HG03139 (cell line): ENCODE measurements around the gene AUTS2.

Source experiments
- ATAC-seq: cut with Tn5 transposase; IDR thresholded peaks from one replicate; pipeline ENCODE4 v1.9.1; 2021; ENCODE audit not compliant: unreplicated experiment

Gene AUTS2

DNA sequence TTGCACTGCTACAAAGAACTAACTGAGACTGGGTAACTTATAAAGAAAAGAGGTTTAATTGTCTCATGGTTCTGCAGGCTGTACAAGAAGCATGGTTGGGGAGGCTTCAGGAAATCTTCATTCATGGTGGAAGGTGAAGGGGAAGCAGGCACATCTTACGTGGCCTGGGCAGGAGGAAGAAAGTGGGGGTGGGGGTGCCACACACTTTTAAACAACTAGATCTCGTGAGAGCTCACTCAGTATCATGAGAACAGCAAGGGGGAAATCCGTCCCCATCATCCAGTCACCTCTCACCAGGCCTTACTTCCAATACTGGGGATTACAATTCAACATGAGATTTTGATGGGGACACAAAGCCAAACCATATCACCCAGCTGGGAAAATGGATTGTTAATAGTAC, 281.7 kb downstream of the AUTS2 start:
- ATAC-seq: no peak

DNA sequence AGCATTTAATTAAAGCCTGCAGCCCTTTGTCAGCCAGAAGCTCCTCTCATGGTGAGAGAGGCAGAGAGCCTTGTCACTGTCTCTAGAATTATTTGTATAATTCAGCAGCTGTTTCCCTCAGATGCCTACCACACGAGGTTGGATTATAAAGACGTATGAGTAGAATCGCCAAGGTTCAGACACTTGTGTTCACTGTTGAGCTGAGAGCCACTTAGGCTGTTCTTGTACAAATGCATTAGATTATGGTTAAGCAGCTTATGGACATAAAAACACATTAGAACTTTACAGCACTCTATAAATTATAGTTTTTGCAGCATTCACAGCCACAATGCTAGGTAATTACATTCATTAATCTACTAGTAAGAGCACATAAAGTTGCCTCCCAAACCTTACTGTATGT, 282.6 kb downstream of the AUTS2 start:
- no peak for ATAC-seq

DNA sequence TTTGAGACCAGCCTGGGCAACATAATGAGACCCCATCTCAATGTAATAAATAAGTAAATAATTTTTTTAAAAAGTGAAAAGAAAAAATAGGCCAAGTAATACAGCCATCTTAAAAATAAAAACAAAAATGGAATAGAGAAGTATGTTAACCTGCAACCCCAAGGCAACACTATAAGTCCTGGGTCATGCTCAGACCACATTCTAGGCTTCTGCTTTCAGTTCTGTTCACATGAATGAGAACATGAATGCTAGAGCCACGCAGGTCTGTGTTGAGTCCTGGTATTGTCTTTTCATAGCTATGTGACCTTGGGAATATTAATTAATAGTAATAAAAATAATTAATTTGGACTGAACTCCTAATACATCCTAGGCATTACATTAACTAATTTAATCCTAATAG, 284.0 kb downstream of the AUTS2 start:
- no peak for ATAC-seq

- no peak for ATAC-seq
Observed at GRCh38 chr7:69883399-69883891, 285.2 kb downstream of the AUTS2 start.

DNA sequence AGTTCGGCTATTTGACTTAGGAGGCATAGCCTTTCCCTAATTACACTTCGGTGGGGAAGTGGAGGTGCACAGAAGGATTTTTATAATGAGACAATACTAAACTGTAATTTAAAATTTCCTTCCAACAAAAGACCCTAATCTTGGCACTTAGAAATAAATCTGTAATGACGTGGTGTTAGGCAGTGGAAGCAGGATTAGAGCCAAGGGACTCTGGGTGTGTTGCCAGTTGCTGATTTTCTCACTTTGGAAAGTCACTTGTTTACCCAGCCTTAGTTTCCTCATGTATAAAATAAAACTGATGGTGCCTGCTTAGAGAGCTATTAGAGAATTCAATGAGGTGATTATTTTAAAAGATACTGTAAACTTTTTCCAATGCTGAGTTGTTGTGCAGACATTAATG, 287.2 kb downstream of the AUTS2 start:
- no peak for ATAC-seq

- ATAC-seq: no peak
Observed at GRCh38 chr7:69889338-69889975, 291.2 kb downstream of the AUTS2 start.

- no peak for ATAC-seq
Observed at GRCh38 chr7:69889976-69890351, 291.7 kb downstream of the AUTS2 start.

GRCh38 chr7:69892790-69893189, 294.5 kb downstream of the AUTS2 start:
- ATAC-seq: no peak

- ATAC-seq: no peak
Observed at GRCh38 chr7:69893906-69894305, 295.6 kb downstream of the AUTS2 start.

DNA sequence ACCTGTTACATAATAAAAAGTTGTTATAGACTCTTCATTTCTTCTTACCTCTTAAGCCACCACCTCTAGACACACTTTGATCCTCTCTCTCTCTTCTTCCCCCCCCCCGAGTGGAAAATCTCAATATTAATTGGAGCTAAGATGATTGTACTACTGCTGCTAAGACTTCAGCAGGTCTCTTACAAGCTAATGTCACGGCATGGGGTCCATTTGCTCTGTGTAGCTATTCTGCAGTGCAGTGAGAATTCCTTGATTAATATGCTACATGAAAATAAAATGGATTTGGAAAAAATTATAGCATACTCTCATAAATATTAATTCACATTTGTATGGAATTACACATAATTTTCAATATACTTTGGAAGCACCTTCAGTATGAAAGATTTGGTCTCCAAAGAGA, 297.2 kb downstream of the AUTS2 start:
- no peak for ATAC-seq

DNA sequence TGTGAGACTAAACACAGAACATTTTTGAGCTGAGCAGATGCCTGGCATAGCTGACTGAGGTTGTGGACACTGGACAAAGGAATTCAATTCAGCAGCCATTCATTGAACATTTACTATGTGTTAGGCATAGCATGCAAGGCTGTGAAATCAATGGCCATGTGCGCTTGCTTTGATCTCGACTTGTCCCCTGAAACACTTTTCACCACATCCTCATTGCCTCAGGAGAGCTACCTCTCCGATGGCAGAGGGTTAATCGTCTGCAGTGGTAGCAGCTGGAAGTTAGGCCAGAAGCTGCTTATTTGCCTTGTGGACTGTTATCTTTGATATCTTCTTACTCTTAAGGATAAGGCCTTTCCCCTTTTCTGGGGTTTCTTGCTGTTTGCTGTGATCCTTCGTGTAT, 297.8 kb downstream of the AUTS2 start:
- no peak for ATAC-seq

- ATAC-seq: peak; percentile 75
Observed at GRCh38 chr7:69898189-69898588, 299.9 kb downstream of the AUTS2 start.

DNA sequence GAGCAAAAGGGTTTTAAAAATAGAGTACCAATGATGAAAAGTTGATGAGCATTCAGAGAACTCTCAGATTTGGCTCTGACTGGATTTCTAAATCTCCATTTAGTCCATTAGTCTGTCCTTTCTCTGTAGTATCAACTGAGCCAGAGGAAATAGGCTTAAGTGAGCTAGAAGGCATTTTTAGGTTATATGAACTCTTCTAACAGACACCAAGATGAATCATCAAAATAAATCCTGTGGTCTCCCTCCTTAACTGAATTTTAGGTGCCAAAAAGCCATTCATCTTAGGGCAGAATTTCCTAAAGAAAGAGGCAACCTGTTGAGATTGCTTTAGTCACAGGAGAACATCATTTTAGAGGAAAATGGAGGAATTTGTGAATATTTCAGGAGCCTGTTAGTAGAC, 305.1 kb downstream of the AUTS2 start:
- no peak for ATAC-seq

DNA sequence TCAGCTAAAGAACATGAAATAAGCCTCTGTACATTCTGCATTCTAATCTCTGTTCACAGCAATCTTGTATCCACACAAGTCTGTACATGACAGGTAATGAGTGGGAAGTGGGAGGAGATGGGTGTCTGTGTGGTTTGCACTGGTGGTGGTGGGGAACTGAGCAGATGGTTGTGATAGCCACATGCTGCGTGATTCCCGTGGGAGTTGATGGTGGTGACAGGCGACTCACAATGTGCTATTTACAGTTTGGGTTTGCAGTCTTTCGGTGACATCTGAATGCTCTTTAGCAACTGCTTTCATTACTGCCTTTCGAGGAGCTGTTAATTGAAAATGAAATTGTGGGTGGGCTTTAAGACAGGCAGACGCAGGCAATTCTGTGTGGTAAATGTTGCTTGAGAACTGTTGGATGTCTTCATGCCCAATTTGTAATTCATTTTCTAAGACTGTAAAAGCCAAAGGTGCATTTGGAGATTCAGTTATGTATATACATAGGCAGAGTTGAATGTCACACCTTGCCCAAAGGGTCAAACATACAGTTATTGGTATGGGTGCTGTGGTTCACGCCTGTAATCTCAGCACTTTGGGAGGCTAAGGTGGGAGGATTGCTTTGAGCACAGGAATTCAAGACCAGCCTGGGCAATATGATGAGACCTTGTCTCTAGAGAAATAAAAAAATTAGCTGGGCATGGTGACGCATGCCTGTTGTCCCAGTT, 308.2 kb downstream of the AUTS2 start:
- peak; percentile 84 for ATAC-seq

GRCh38 chr7:69907720-69908119, 309.4 kb downstream of the AUTS2 start:
- no peak for ATAC-seq

GRCh38 chr7:69908454-69908853, 310.2 kb downstream of the AUTS2 start:
- ATAC-seq: no peak

- no peak for ATAC-seq
Observed at GRCh38 chr7:69910150-69910549, 311.9 kb downstream of the AUTS2 start.

- no peak for ATAC-seq
Observed at GRCh38 chr7:69911337-69911736, 313.1 kb downstream of the AUTS2 start.

DNA sequence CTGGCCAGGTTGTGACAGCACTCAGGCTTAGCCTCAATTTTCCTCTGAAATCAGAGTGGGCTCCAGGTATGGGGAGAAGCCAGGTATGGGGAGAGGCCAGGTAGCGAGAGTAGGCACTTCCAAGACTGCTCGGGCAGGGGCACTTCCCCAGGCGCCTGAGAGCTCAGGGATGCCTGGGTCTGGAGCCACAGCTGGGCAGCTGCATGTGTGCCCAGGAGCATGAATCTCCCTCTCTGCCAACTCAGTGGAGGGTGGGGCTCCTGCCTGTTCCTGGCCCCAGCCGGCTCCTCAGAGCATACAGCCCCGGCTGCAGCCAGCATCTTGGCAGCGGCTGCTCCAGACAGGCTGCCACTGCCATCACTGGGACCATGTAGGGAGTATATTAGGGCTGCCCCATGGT, 313.9 kb downstream of the AUTS2 start:
- ATAC-seq: no peak

DNA sequence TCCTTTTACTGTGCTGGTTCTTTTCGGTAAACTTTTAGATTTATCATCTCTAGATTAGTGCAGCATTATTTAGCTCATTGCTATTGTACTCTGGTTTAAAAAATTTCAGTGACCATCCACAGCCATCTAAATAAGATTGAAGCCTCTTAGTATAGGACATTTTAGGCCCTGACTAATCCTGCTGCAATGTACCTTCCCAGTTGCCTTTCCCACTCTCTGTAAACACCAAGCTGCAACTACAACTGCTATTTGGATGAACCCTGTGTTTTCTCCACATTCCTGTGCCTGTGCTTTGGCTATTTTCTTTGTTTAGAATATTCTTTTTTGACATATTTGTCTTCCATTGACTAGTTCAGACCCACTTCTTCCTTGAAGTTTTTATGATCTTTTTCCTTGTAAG, 314.6 kb downstream of the AUTS2 start:
- ATAC-seq: no peak

GRCh38 chr7:69919426-69920111, 321.3 kb downstream of the AUTS2 start:
- ATAC-seq: no peak

- no peak for ATAC-seq
Observed at GRCh38 chr7:69920797-69921196, 322.5 kb downstream of the AUTS2 start.
